GM12878 (cell line): ENCODE data around the gene IL1R2. TPM values are rescaled to one million over a fixed set of nuclear protein-coding genes. Genes with fewer than 3 reads are reported as not detected.

Experiments used
- ATAC-seq: fragments of 200-7000 bp; cut with Tn5 transposase; 3 replicates; pipeline ENCODE4 v1.9.1; 2020; ENCODE audit warnings: mild to moderate bottlenecking, moderate library complexity
- BruUV-seq: library from RNA; stranded (reverse); fragments of 400-500 nt; replicated peaks from 2 replicates; lab custom pipeline; 2021; lab: Mats Ljungman, UMichigan
- CTCF ChIA-PET: fragments of 300-600 bp; sonication (Branson Sonifier 250); formaldehyde crosslinking; extraction: SDS; loops from one replicate; lab custom pipeline; 2021; ENCODE audit warnings: inconsistent platforms; lab: Yijun Ruan, JAX
- POLR2A ChIA-PET: fragments of 350-600 bp; formaldehyde crosslinking; extraction: SDS; loops from one replicate; lab custom pipeline; 2021; ENCODE audit warnings: inconsistent platforms; lab: Charles Lee
- RAD21 ChIA-PET: fragments of 300-600 bp; sonication (Branson Sonifier 250); formaldehyde crosslinking; loops from one replicate; lab custom pipeline; 2023; ENCODE audit warnings: antibody characterized with exemption; ENCODE audit not compliant: unreplicated experiment; lab: Charles Lee
- SMC1A ChIA-PET: fragments of 300-600 bp; sonication (Branson Sonifier 250); formaldehyde crosslinking; loops from one replicate; lab custom pipeline; 2023; ENCODE audit not compliant: unreplicated experiment, uncharacterized antibody; lab: Charles Lee
- DNase-seq: peaks from one replicate; pipeline ENCODE4 v3.0.0-alpha.2; 2011; ENCODE audit warnings: low read depth, low spot score
- FAIRE-seq: peaks from 3 replicates; lab custom pipeline; 2011; peaks lifted over from hg19 to GRCh38; lab: Jason Lieb, UNC
- H2AFZ ChIP-seq: 2 replicates; pipeline ENCODE4 v1.6.0; 2011; ENCODE audit warnings: low read depth, low read length, control low read depth; ENCODE audit not compliant: control insufficient read depth
- H3K27ac ChIP-seq: 2 replicates; pipeline ENCODE4 v1.5.1; 2011; ENCODE audit warnings: control low read depth; ENCODE audit not compliant: control insufficient read depth, insufficient read depth
- H3K27me3 ChIP-seq, 2 experiments: replicated peaks in 1 of 2; 2 replicates each; pipeline versions ENCODE4 v1.6.0 to v1.6.1; 2011; ENCODE audit warnings: low read length in 1 of 2; ENCODE audit not compliant: control insufficient read depth in 2 of 2, insufficient read depth in 2 of 2
- H3K36me3 ChIP-seq, 2 experiments: 2 replicates each; pipeline ENCODE4 v1.5.1; 2011; ENCODE audit warnings: low read length in 1 of 2; ENCODE audit not compliant: control insufficient read depth in 2 of 2, insufficient read depth in 2 of 2
- H3K4me1 ChIP-seq: 2 replicates; pipeline ENCODE4 v1.6.1; 2011; ENCODE audit warnings: mild to moderate bottlenecking, low read length, moderate library complexity, mixed read lengths; ENCODE audit not compliant: control insufficient read depth, insufficient read depth
- H3K4me2 ChIP-seq: 2 replicates; pipeline ENCODE4 v1.6.0; 2011; ENCODE audit warnings: control low read depth; ENCODE audit not compliant: control insufficient read depth, insufficient read depth
- H3K4me3 ChIP-seq: fragments of 200-600 bp; sonication (generic); 2 replicates; pipeline ENCODE4 v1.5.1; 2016
- H3K79me2 ChIP-seq: 2 replicates; pipeline ENCODE4 v1.6.0; 2011; ENCODE audit warnings: low read length; ENCODE audit not compliant: control insufficient read depth, insufficient read depth
- H3K9ac ChIP-seq: 2 replicates; pipeline ENCODE4 v1.8.0; 2011; ENCODE audit warnings: low read length, control low read depth, mixed read lengths; ENCODE audit not compliant: control insufficient read depth, insufficient read depth
- H3K9me3 ChIP-seq: replicated peaks from 3 replicates; pipeline ENCODE4 v1.5.1; 2011; ENCODE audit warnings: mild to moderate bottlenecking, low read length; ENCODE audit not compliant: control insufficient read depth, insufficient read depth
- H4K20me1 ChIP-seq: 2 replicates; pipeline ENCODE4 v1.6.0; 2011; ENCODE audit not compliant: control insufficient read depth, insufficient read depth
- CHD2 ChIP-seq: IDR thresholded peaks from 2 replicates; pipeline ENCODE4 v1.6.1; 2011; ENCODE audit warnings: low read depth, low read length, improper control_type of control experiment, borderline replicate concordance
- MTA2 ChIP-seq: fragments of 450-650 bp; IDR thresholded peaks from 2 replicates; pipeline ENCODE4 v1.6.1; 2016; ENCODE audit warnings: low read depth, mild to moderate bottlenecking, moderate library complexity
- NFIC ChIP-seq: IDR thresholded peaks from 2 replicates; pipeline ENCODE4 v1.6.1; 2012; ENCODE audit warnings: low read depth, mild to moderate bottlenecking, inconsistent platforms, low read length, moderate library complexity
- RAD21 ChIP-seq: IDR thresholded peaks from 2 replicates; pipeline ENCODE4 v1.6.1; 2011; ENCODE audit warnings: mild to moderate bottlenecking, low read depth, low read length, moderate library complexity; ENCODE audit not compliant: insufficient read depth
- TCF12 ChIP-seq: IDR thresholded peaks from 2 replicates; pipeline ENCODE4 v1.6.1; 2011; ENCODE audit warnings: low read depth, mild to moderate bottlenecking, low read length
- ZNF24 ChIP-seq: fragments of 450-650 bp; IDR thresholded peaks from 2 replicates; pipeline ENCODE4 v1.6.1; 2017; ENCODE audit warnings: antibody characterized with exemption, mild to moderate bottlenecking
- WGBS: methylation state at CpG from one replicate; pipeline ENCODE4 v1.1.6; 2016; ENCODE audit warnings: low lambda C conversion rate; ENCODE audit not compliant: insufficient replicate concordance, insufficient coverage; ENCODE audit errors: missing lambda C conversion rate; 5-methylcytosine and 5-hydroxymethylcytosine counted together
- in situ Hi-C: fragments of 300-500 bp; cut with MboI; formaldehyde crosslinking; loops from 9 replicates; pipeline ENCODE4 v1.14.3; 2018; ENCODE audit warnings: mixed read lengths
- intact Hi-C: fragments of 100-400 bp; cut with micrococcal nuclease; formaldehyde crosslinking; loops from one replicate; pipeline ENCODE4 v1.14.2; 2022; ENCODE audit not compliant: unreplicated experiment
- polyA plus RNA-seq, 11 experiments: library from polyadenylated mRNA; depleted of rRNA in 4 of 11; unstranded in 6 of 11; stranded (reverse) in 5 of 11; fragments of >200 nt; fragmentation: Nextera tagmentation in 4 of 11; fragmentation: Illumina TruSeq in 1 of 11; extraction: Ambion mirVana in 4 of 11; extraction: Trizol in 1 of 11; gene quantifications; 1 replicate in 1 of 11; 2 replicates in 10 of 11; pipeline versions ENCODE4 v1.2.1 to v1.2.3, GENCODE V29; 2011 to 2016; ENCODE audit warnings: inconsistent platforms in 2 of 11, missing spikeins in 2 of 11, low read depth in 1 of 11
- total RNA-seq, 4 experiments: library from RNA; depleted of rRNA in 3 of 4; stranded (reverse); fragments of >200 nt in 3 of 4; fragmentation: Illumina TruSeq in 1 of 4; extraction: Trizol in 1 of 4; gene quantifications; 2 replicates each; pipeline versions ENCODE4 v1.2.1 to v1.2.3, GENCODE V29; 2013 to 2021
- TF ChIP-seq, protein P1 (sequence below): fragments of 450-650 bp; formaldehyde crosslinking; IDR thresholded peaks from 2 replicates; pipeline ENCODE4 v1.4.0; 2020; ENCODE audit warnings: mild to moderate bottlenecking, moderate library complexity
- TF ChIP-seq, protein P2 (sequence below): IDR thresholded peaks from 2 replicates; pipeline ENCODE4 v1.6.1; 2012; ENCODE audit warnings: low read depth, low read length, improper control_type of control experiment

The IL1R2 gene
- total and polyA plus RNA-seq, 10 of the 15 experiments (the other 5 are each of a cell fraction or from before 2014, with no cell fraction given), result 0.44 to 6.4 (median 0.62) TPM

DNA sequence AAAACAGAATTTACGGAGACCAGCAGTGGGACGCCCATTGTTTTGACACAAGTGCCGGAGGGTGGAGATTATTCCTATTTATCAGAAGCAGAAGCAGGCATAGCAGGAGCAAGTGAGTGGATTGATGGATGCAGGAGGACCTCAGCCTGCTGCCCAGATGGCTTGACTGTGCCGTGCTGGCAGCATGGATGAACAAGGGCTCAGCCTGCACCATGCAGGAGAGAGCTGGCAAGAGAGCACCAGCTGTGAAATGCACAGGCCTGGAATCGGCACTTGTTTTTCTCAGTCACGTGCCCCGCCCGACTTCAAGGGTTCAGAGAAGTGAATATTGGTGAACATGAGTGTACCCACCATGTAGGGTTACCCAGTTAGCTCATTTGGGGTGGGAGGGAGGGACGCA, 4.0 kb downstream of the IL1R2 start:
- RAD21 ChIA-PET, result interaction anchor here (1.2 to 2.6 kb wide), 3 partner anchors 9 to 245 kb away, joined by 3 to 10 read pairs (median 6); no protein-coding TSS in a partner anchor
- intact Hi-C loops, result no loop called here
- SMC1A ChIA-PET, result interaction anchor here (3.1 to 3.9 kb wide), 2 partner anchors 10 to 112 kb away, joined by 17 to 25 read pairs; no protein-coding TSS in a partner anchor
- no peak overlapping the region for H3K27ac ChIP-seq
- no peak overlapping the region for H3K9ac ChIP-seq
- TF ChIP-seq CHD2 (no peak), NFIC (no peak), ZNF24 (no peak), RAD21 (no peak), MTA2 (no peak), TCF12 (no peak)
- TF ChIP-seq, protein P1, sequence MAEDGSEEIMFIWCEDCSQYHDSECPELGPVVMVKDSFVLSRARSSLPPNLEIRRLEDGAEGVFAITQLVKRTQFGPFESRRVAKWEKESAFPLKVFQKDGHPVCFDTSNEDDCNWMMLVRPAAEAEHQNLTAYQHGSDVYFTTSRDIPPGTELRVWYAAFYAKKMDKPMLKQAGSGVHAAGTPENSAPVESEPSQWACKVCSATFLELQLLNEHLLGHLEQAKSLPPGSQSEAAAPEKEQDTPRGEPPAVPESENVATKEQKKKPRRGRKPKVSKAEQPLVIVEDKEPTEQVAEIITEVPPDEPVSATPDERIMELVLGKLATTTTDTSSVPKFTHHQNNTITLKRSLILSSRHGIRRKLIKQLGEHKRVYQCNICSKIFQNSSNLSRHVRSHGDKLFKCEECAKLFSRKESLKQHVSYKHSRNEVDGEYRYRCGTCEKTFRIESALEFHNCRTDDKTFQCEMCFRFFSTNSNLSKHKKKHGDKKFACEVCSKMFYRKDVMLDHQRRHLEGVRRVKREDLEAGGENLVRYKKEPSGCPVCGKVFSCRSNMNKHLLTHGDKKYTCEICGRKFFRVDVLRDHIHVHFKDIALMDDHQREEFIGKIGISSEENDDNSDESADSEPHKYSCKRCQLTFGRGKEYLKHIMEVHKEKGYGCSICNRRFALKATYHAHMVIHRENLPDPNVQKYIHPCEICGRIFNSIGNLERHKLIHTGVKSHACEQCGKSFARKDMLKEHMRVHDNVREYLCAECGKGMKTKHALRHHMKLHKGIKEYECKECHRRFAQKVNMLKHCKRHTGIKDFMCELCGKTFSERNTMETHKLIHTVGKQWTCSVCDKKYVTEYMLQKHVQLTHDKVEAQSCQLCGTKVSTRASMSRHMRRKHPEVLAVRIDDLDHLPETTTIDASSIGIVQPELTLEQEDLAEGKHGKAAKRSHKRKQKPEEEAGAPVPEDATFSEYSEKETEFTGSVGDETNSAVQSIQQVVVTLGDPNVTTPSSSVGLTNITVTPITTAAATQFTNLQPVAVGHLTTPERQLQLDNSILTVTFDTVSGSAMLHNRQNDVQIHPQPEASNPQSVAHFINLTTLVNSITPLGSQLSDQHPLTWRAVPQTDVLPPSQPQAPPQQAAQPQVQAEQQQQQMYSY (CRISPR knock-in tag), result no peak
- TF ChIP-seq, protein P2, sequence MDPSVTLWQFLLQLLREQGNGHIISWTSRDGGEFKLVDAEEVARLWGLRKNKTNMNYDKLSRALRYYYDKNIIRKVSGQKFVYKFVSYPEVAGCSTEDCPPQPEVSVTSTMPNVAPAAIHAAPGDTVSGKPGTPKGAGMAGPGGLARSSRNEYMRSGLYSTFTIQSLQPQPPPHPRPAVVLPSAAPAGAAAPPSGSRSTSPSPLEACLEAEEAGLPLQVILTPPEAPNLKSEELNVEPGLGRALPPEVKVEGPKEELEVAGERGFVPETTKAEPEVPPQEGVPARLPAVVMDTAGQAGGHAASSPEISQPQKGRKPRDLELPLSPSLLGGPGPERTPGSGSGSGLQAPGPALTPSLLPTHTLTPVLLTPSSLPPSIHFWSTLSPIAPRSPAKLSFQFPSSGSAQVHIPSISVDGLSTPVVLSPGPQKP, result no peak
- 33% methylated on average over 9 of the region's 9 CpGs for WGBS
- in situ Hi-C loops, result no loop called here
- DNase-seq (no peak), FAIRE-seq (no peak), ATAC-seq (no peak)
- H3K4me3 ChIP-seq, result no peak overlapping the region
- BruUV-seq, result no TSS peak
- CTCF ChIA-PET, result interaction anchor here (1.3 to 5.1 kb wide), 2 partner anchors 10 to 245 kb away, joined by 4 to 36 read pairs; no protein-coding TSS in a partner anchor
- no peak overlapping the region for H3K4me2 ChIP-seq
- no peaks in the 10 kb centered on the region for H4K20me1 ChIP-seq
- H3K9me3 ChIP-seq, result no peaks in the 10 kb centered on the region
- no peak overlapping the region for H2AFZ ChIP-seq
- POLR2A ChIA-PET, result interaction anchor here (0.5 to 1.1 kb wide), 3 partner anchors 85 to 239 kb away, joined by 3 to 4 read pairs (median 3); no protein-coding TSS in a partner anchor
- H3K36me3 ChIP-seq, result no peaks in the 10 kb centered on the region
- no peaks in the 10 kb centered on the region; the same call in 1 of the 2 replicates for H3K79me2 ChIP-seq
- H3K4me1 ChIP-seq, result peaks cover 6% of the 10 kb centered on the region
- peaks cover 0 to 6% of the 10 kb centered on the region in 2 experiments; a peak in 3 of 4 replicates for H3K27me3 ChIP-seq
